A673 (cell line): Measurements from ENCODE around the gene NKD2. TPM values are rescaled to one million over a fixed set of nuclear protein-coding genes. Genes with fewer than 3 reads are reported as not detected.

Source experiments
- BruUV-seq: library from RNA; stranded (reverse); fragments of 400-500 nt; replicated peaks from 2 replicates; lab custom pipeline; 2021; lab: Mats Ljungman, UMichigan
- CTCF ChIA-PET: fragments of 300-600 bp; sonication (Branson Sonifier 250); formaldehyde crosslinking; loops from one replicate; lab custom pipeline; 2022; ENCODE audit warnings: antibody characterized with exemption; lab: Charles Lee
- POLR2A ChIA-PET: fragments of 300-600 bp; sonication (Branson Sonifier 250); formaldehyde crosslinking; loops from one replicate; lab custom pipeline; 2022; ENCODE audit warnings: antibody characterized with exemption; ENCODE audit not compliant: low non-redundant PET; lab: Charles Lee
- DNase-seq: peaks from one replicate; pipeline ENCODE4 v3.0.0-alpha.2; 2015; ENCODE audit warnings: low spot score
- H3K27ac ChIP-seq: fragments of 200-600 bp; sonication (generic); 2 replicates; pipeline ENCODE4 v1.5.1; 2016; ENCODE audit warnings: mixed run types, low read depth, mild to moderate bottlenecking, mixed read lengths, antibody characterized with exemption, low read length; ENCODE audit not compliant: poor library complexity, severe bottlenecking
- H3K27me3 ChIP-seq: fragments of 200-600 bp; sonication (generic); replicated peaks from 2 replicates; pipeline ENCODE4 v1.6.1; 2017; ENCODE audit warnings: mixed run types, low read depth, mild to moderate bottlenecking, mixed read lengths, antibody characterized with exemption, low read length; ENCODE audit not compliant: insufficient read depth, poor library complexity
- H3K36me3 ChIP-seq: fragments of 200-600 bp; sonication (generic); 2 replicates; pipeline ENCODE4 v1.6.1; 2016; ENCODE audit warnings: mixed run types, mild to moderate bottlenecking, mixed read lengths, antibody characterized with exemption, low read length; ENCODE audit not compliant: insufficient read depth, poor library complexity, severe bottlenecking
- H3K4me1 ChIP-seq: fragments of 200-600 bp; sonication (generic); 2 replicates; pipeline ENCODE4 v1.6.1; 2017; ENCODE audit warnings: mixed run types, mild to moderate bottlenecking, mixed read lengths, antibody characterized with exemption, low read length; ENCODE audit not compliant: insufficient read depth, poor library complexity, severe bottlenecking
- H3K4me3 ChIP-seq: fragments of 200-600 bp; sonication (generic); 2 replicates; pipeline ENCODE4 v1.5.1; 2016; ENCODE audit warnings: low read depth, mixed run types, mild to moderate bottlenecking, mixed read lengths, low read length; ENCODE audit not compliant: poor library complexity, severe bottlenecking
- H3K9me3 ChIP-seq: fragments of 200-600 bp; sonication (generic); 2 replicates; pipeline ENCODE4 v1.6.1; 2016; ENCODE audit warnings: mixed run types, low read depth, mild to moderate bottlenecking, mixed read lengths, antibody characterized with exemption, low read length; ENCODE audit not compliant: poor library complexity, severe bottlenecking
- EZH2 ChIP-seq: fragments of 200-600 bp; sonication (generic); IDR thresholded peaks from 2 replicates; pipeline ENCODE4 v1.6.1; 2017; ENCODE audit warnings: borderline replicate concordance, low read depth, mild to moderate bottlenecking, mixed read lengths, antibody characterized with exemption, low read length; ENCODE audit not compliant: poor library complexity, severe bottlenecking
- intact Hi-C: fragments of 100-400 bp; cut with micrococcal nuclease; formaldehyde crosslinking; loops from one replicate; pipeline ENCODE4 v1.10.0; 2022; ENCODE audit not compliant: unreplicated experiment
- total RNA-seq: library from RNA; stranded (reverse); gene quantifications from 2 replicates; pipeline ENCODE4 v1.2.3, GENCODE V29; 2021
- TF ChIP-seq, protein P1 (sequence below): fragments of 300-800, 200-600 bp; sonication (generic); conservative IDR thresholded peaks from 2 replicates; pipeline ENCODE4 v1.5.1; 2017; ENCODE audit warnings: low read depth, mild to moderate bottlenecking, antibody characterized with exemption, low read length, moderate library complexity, mixed read lengths

The NKD2 gene
- total RNA-seq, 1 experiment from 2014 or later = 23.5 TPM

DNA sequence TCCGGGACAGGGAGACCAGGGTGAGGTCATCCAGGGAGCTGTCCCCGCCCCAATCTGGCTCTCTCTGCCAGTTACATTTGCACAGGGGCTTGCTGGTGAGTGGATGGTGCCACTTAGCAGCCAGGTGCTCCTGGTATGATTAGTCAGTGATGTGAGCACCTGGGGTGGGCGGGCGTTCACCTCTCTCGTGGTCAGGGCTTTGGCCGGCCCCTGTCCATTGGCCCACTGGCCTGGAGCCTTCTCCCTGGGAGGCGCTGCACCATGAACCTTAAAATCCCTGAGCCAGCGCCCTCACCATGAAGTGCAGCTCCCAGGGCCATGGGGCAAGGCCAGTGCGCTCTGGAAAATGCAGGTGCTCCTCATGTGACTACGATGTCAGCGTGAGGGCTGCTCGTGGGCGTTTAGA lies 2.0 kb downstream of the NKD2 start:
- BruUV-seq = no TSS peak
- H3K36me3 ChIP-seq = no peaks in the 10 kb centered on the region
- no peaks in the 10 kb centered on the region for H3K9me3 ChIP-seq
- intact Hi-C loops = no loop called here
- peaks cover 11% of the 10 kb centered on the region for H3K4me1 ChIP-seq
- CTCF ChIA-PET = no interaction called here
- no peak for DNase-seq
- no peaks in the 10 kb centered on the region for H3K27me3 ChIP-seq
- TF ChIP-seq, protein P1, sequence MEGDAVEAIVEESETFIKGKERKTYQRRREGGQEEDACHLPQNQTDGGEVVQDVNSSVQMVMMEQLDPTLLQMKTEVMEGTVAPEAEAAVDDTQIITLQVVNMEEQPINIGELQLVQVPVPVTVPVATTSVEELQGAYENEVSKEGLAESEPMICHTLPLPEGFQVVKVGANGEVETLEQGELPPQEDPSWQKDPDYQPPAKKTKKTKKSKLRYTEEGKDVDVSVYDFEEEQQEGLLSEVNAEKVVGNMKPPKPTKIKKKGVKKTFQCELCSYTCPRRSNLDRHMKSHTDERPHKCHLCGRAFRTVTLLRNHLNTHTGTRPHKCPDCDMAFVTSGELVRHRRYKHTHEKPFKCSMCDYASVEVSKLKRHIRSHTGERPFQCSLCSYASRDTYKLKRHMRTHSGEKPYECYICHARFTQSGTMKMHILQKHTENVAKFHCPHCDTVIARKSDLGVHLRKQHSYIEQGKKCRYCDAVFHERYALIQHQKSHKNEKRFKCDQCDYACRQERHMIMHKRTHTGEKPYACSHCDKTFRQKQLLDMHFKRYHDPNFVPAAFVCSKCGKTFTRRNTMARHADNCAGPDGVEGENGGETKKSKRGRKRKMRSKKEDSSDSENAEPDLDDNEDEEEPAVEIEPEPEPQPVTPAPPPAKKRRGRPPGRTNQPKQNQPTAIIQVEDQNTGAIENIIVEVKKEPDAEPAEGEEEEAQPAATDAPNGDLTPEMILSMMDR = no peak
- no peak for TF ChIP-seq EZH2
- no peak overlapping the region for H3K27ac ChIP-seq
- H3K4me3 ChIP-seq = peak overlapping the region; percentile 58
- POLR2A ChIA-PET = no interaction called here

DNA sequence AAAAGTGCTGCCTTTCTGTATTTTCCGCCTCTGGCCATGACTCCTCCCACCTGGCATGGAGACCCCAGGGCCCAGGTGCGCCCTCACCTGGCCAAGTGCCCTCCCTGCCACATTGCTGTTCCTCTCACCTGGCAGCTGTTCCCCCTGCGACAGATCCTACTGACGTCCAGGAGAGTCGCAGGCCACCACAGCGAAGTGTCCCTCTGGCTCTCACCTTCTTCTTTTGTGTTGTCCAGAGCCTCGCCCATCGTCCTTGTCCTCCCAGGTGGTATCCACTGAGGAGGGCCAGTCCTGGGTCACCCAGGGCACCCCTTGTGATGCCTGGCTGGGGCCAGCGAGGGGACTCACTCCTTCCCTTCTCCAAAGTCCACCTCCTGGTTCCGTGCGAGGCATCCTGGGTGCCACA lies 2.6 kb downstream of the NKD2 start:
- no TSS peak for BruUV-seq
- DNase-seq = peak; percentile 34
- ChIA-PET POLR2A (no interaction called here), CTCF (no interaction called here)
- Histone ChIP-seq H3K4me3 (no peak overlapping the region), H3K4me1 (peaks cover 11% of the 10 kb centered on the region), H3K36me3 (no peaks in the 10 kb centered on the region), H3K27ac (no peak overlapping the region), H3K27me3 (no peaks in the 10 kb centered on the region), H3K9me3 (no peaks in the 10 kb centered on the region)
- intact Hi-C loops = no loop called here
- TF ChIP-seq EZH2 = no peak
- TF ChIP-seq, protein P1 = peak; percentile 50

DNA sequence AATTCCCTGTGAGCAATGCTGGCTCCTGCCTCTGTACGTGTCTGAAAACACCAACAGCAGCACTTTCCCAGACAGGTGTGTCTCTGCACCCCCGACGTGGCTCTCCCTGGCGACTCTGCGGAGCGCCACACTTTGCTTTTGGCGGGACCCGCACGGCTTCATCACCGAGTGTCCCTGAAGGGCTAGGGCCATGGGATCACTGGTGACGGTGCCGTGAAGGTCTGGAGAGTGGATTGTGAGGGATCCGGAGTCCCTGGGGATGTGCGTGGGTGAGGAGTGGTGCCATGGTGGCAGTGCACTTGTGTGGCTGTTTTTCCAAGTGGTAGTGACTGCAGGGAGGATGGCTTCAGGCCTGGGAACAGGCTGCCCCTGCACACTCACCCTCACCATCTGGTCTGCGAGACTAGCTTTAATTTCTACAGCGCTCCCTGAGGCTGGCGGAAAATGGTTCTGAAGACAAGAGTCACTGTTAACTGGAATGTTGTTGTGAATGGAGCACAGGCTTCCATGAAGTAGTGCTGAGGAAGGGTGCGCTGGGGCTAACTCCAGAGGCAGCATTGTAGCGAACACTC lies 3.2 kb downstream of the NKD2 start:
- no peak overlapping the region for H3K4me3 ChIP-seq
- no peaks in the 10 kb centered on the region for H3K9me3 ChIP-seq
- TF ChIP-seq EZH2 = no peak
- TF ChIP-seq, protein P1 = no peak
- BruUV-seq = no TSS peak
- ChIA-PET CTCF (no interaction called here), POLR2A (interaction anchor here (0.6 kb wide), 1 partner anchor 51 kb away, joined by 3 read pairs; no protein-coding TSS in a partner anchor)
- no peak overlapping the region for H3K27ac ChIP-seq
- H3K4me1 ChIP-seq = peaks cover 11% of the 10 kb centered on the region
- H3K36me3 ChIP-seq = no peaks in the 10 kb centered on the region
- intact Hi-C loops = no loop called here
- no peaks in the 10 kb centered on the region for H3K27me3 ChIP-seq
- DNase-seq = no peak
